ENCODE measurements around the gene NTRK2. TPM values are rescaled to one million over a fixed set of nuclear protein-coding genes. Genes with fewer than 3 reads are reported as not detected.

Gene NTRK2
- polyA plus RNA-seq, 1 donor (not counting 4 experiments of a cell fraction or from before 2014, with no cell fraction given): 0.08 TPM

- Histone ChIP-seq H3K4me2 (ENCODE audit: control insufficient read depth, extremely low read depth, insufficient read depth, low read depth, low read length) (peak overlapping the region; percentile 33), H3K4me1 (ENCODE audit: control insufficient read depth, extremely low read depth, insufficient read depth, low read length) (peaks cover 5% of the 10 kb centered on the region), H3K36me3 (ENCODE audit: control insufficient read depth in 2 of 2, extremely low read depth in 1 of 2, insufficient read depth in 2 of 2, low read length in 2 of 2) (no peaks in the 10 kb centered on the region), H2AFZ (ENCODE audit: control insufficient read depth, low read length) (peak overlapping the region; percentile 91), H3K27me3 (ENCODE audit: control insufficient read depth, extremely low read depth, insufficient read depth, low read length) (no peaks in the 10 kb centered on the region), H3K9me3 (ENCODE audit: control insufficient read depth, low read depth, low read length) (no peaks in the 10 kb centered on the region), H3K9me1 (ENCODE audit: control insufficient read depth, extremely low read depth, insufficient read depth, low read length) (no peaks in the 10 kb centered on the region), H4K20me1 (ENCODE audit: control insufficient read depth, extremely low read depth, insufficient read depth, low read length) (no peaks in the 10 kb centered on the region), H3K4me3 (ENCODE audit: control insufficient read depth in 2 of 3, extremely low read depth in 1 of 3, insufficient read depth in 2 of 3, low read depth in 1 of 3, low read length in 3 of 3) (no peak overlapping the region), H3K79me2 (ENCODE audit: control insufficient read depth, insufficient read depth, low read length) (no peaks in the 10 kb centered on the region), H3K27ac (ENCODE audit: control insufficient read depth, insufficient read depth, low read length) (peak overlapping the region; percentile 68), H3K9ac (ENCODE audit: control insufficient read depth, extremely low read depth, insufficient read depth, low read length) (peak overlapping the region; percentile 52)
- dilution Hi-C loops (cut with MboI; ENCODE audit: extremely low pct_ligation_motif_present, low sequenced_read_pairs): no loop called here
- no peak for TF ChIP-seq EZH2 (IDR thresholded peaks at IDR 0.05; ENCODE audit: low read length)
- DNase-seq (ENCODE audit: low read depth, low spot score) (no peak), FAIRE-seq (peak; percentile 80)
Observed at GRCh38 chr9:84829997-84830696, 160.6 kb downstream of the NTRK2 start.

GRCh38 chr9:84831377-84831776 lies 161.8 kb downstream of the NTRK2 start:
- Histone ChIP-seq H3K79me2 (ENCODE audit: control insufficient read depth, insufficient read depth, low read length) (no peaks in the 10 kb centered on the region), H3K9me1 (ENCODE audit: control insufficient read depth, extremely low read depth, insufficient read depth, low read length) (no peaks in the 10 kb centered on the region), H3K36me3 (ENCODE audit: control insufficient read depth in 2 of 2, extremely low read depth in 1 of 2, insufficient read depth in 2 of 2, low read length in 2 of 2) (no peaks in the 10 kb centered on the region), H3K4me1 (ENCODE audit: control insufficient read depth, extremely low read depth, insufficient read depth, low read length) (peaks cover 12% of the 10 kb centered on the region), H3K27me3 (ENCODE audit: control insufficient read depth, extremely low read depth, insufficient read depth, low read length) (no peaks in the 10 kb centered on the region), H3K4me2 (ENCODE audit: control insufficient read depth, extremely low read depth, insufficient read depth, low read depth, low read length) (no peak overlapping the region), H2AFZ (ENCODE audit: control insufficient read depth, low read length) (no peak overlapping the region), H3K9me3 (ENCODE audit: control insufficient read depth, low read depth, low read length) (no peaks in the 10 kb centered on the region), H4K20me1 (ENCODE audit: control insufficient read depth, extremely low read depth, insufficient read depth, low read length) (no peaks in the 10 kb centered on the region), H3K4me3 (ENCODE audit: control insufficient read depth in 2 of 3, extremely low read depth in 1 of 3, insufficient read depth in 2 of 3, low read depth in 1 of 3, low read length in 3 of 3) (no peak overlapping the region), H3K27ac (ENCODE audit: control insufficient read depth, insufficient read depth, low read length) (no peak overlapping the region), H3K9ac (ENCODE audit: control insufficient read depth, extremely low read depth, insufficient read depth, low read length) (no peak overlapping the region)
- FAIRE-seq: no peak
- TF ChIP-seq EZH2 (IDR thresholded peaks at IDR 0.05; ENCODE audit: low read length): no peak
- TF ChIP-seq CTCF (optimal IDR thresholded peaks at IDR 0.05 in 1 of 3, IDR thresholded peaks at IDR 0.05 in 1 of 3, conservative IDR thresholded peaks at IDR 0.05 in 1 of 3; ENCODE audit: extremely low read depth in 1 of 3, insufficient read depth in 2 of 3, low read length in 3 of 3): no peak
- DNase-seq (ENCODE audit: low read depth, low spot score): no peak
- dilution Hi-C loops (cut with MboI; ENCODE audit: extremely low pct_ligation_motif_present, low sequenced_read_pairs): no loop called here

GRCh38 chr9:84832453-84832852 lies 162.9 kb downstream of the NTRK2 start:
- no peak overlapping the region for H2AFZ ChIP-seq (ENCODE audit: control insufficient read depth, low read length)
- H3K79me2 ChIP-seq (ENCODE audit: control insufficient read depth, insufficient read depth, low read length): no peaks in the 10 kb centered on the region
- no peaks in the 10 kb centered on the region for H3K9me3 ChIP-seq (ENCODE audit: control insufficient read depth, low read depth, low read length)
- H3K4me1 ChIP-seq (ENCODE audit: control insufficient read depth, extremely low read depth, insufficient read depth, low read length): peaks cover 12% of the 10 kb centered on the region
- H3K27ac ChIP-seq (ENCODE audit: control insufficient read depth, insufficient read depth, low read length): no peak overlapping the region
- no peak for TF ChIP-seq CTCF (optimal IDR thresholded peaks at IDR 0.05 in 1 of 3, IDR thresholded peaks at IDR 0.05 in 1 of 3, conservative IDR thresholded peaks at IDR 0.05 in 1 of 3; ENCODE audit: extremely low read depth in 1 of 3, insufficient read depth in 2 of 3, low read length in 3 of 3)
- TF ChIP-seq EZH2 (IDR thresholded peaks at IDR 0.05; ENCODE audit: low read length): no peak
- no peaks in the 10 kb centered on the region for H3K9me1 ChIP-seq (ENCODE audit: control insufficient read depth, extremely low read depth, insufficient read depth, low read length)
- no peak overlapping the region for H3K4me3 ChIP-seq (ENCODE audit: control insufficient read depth in 2 of 3, extremely low read depth in 1 of 3, insufficient read depth in 2 of 3, low read depth in 1 of 3, low read length in 3 of 3)
- FAIRE-seq (no peak), DNase-seq (ENCODE audit: low read depth, low spot score) (no peak)
- no peak overlapping the region for H3K4me2 ChIP-seq (ENCODE audit: control insufficient read depth, extremely low read depth, insufficient read depth, low read depth, low read length)
- dilution Hi-C loops (cut with MboI; ENCODE audit: extremely low pct_ligation_motif_present, low sequenced_read_pairs): no loop called here
- no peak overlapping the region for H3K9ac ChIP-seq (ENCODE audit: control insufficient read depth, extremely low read depth, insufficient read depth, low read length)
- no peaks in the 10 kb centered on the region for H3K36me3 ChIP-seq (ENCODE audit: control insufficient read depth in 2 of 2, extremely low read depth in 1 of 2, insufficient read depth in 2 of 2, low read length in 2 of 2)
- no peaks in the 10 kb centered on the region for H3K27me3 ChIP-seq (ENCODE audit: control insufficient read depth, extremely low read depth, insufficient read depth, low read length)
- H4K20me1 ChIP-seq (ENCODE audit: control insufficient read depth, extremely low read depth, insufficient read depth, low read length): no peaks in the 10 kb centered on the region
